AG04450 (cell line): ENCODE data around the gene C20orf204. TPM values are rescaled to one million over a fixed set of nuclear protein-coding genes. Genes with fewer than 3 reads are reported as not detected.

Experiments used
- CTCF ChIA-PET: fragments of 300-600, 350-600 bp; formaldehyde crosslinking; extraction: SDS; loops from one replicate; lab custom pipeline; 2022; ENCODE audit warnings: antibody characterized with exemption, inconsistent platforms; lab: Charles Lee
- POLR2A ChIA-PET: fragments of 350-600 bp; formaldehyde crosslinking; extraction: SDS; loops from one replicate; lab custom pipeline; 2021; ENCODE audit warnings: antibody characterized with exemption, inconsistent platforms; lab: Yijun Ruan, JAX
- DNase-seq: peaks from one replicate; pipeline ENCODE4 v3.0.0-alpha.2; 2011; ENCODE audit warnings: low read depth, low spot score
- H3K27ac ChIP-seq: one replicate; pipeline ENCODE4 v1.5.1; 2012; ENCODE audit warnings: low read depth, low read length, control low read depth
- H3K27me3 ChIP-seq: one replicate; pipeline ENCODE4 v1.6.0; 2012; ENCODE audit warnings: low read length; ENCODE audit not compliant: control insufficient read depth, insufficient read depth
- H3K4me3 ChIP-seq: 2 replicates; pipeline ENCODE4 v1.5.1; 2011; ENCODE audit warnings: mild to moderate bottlenecking, low read depth, low read length, control low read depth
- H3K9me3 ChIP-seq: 2 replicates; pipeline ENCODE4 v1.5.1; 2012; ENCODE audit warnings: low read length; ENCODE audit not compliant: control insufficient read depth, insufficient read depth
- CTCF ChIP-seq: IDR thresholded peaks from 2 replicates; pipeline ENCODE4 v1.5.1; 2011; ENCODE audit warnings: low read depth, low read length, control low read depth, inconsistent platforms
- polyA plus RNA-seq: library from polyadenylated mRNA; depleted of rRNA; stranded (reverse); fragments of >200 nt; gene quantifications from 2 replicates; pipeline ENCODE4 v1.2.3, GENCODE V29; 2011

C20orf204 gene
- polyA plus RNA-seq, 1 experiment: 0.01 TPM

- TF ChIP-seq CTCF: no peak
These were observed 7.8 kb downstream of the C20orf204 start for GRCh38 chr20:64043768-64044167.

GRCh38 chr20:64044484-64045247 is 8.7 kb downstream of the C20orf204 start:
- no peak overlapping the region for H3K27ac ChIP-seq
- ChIA-PET CTCF (no interaction called here), POLR2A (interaction anchor here (0.7 kb wide), 1 partner anchor 54 kb away, joined by 6 read pairs; no protein-coding TSS in a partner anchor)
- peaks cover 65% of the 10 kb centered on the region for H3K27me3 ChIP-seq
- no peaks in the 10 kb centered on the region; the same call in 1 of the 2 replicates for H3K9me3 ChIP-seq
- no peak for DNase-seq
- TF ChIP-seq CTCF: no peak
- no peak overlapping the region for H3K4me3 ChIP-seq

More at GRCh38 chr20:64043768-64044167, 7.8 kb downstream of the C20orf204 start:
- POLR2A ChIA-PET: interaction anchor here (0.7 kb wide), 1 partner anchor 54 kb away, joined by 6 read pairs; no protein-coding TSS in a partner anchor
- H3K27me3 ChIP-seq: peaks cover 72% of the 10 kb centered on the region
- H3K27ac ChIP-seq: no peak overlapping the region
- no peak overlapping the region for H3K4me3 ChIP-seq
- DNase-seq: no peak
- CTCF ChIA-PET: interaction anchor here (1.1 kb wide), 1 partner anchor 14 kb away, joined by 4 read pairs; no protein-coding TSS in a partner anchor
- no peaks in the 10 kb centered on the region; the same call in 1 of the 2 replicates for H3K9me3 ChIP-seq

GRCh38 chr20:64045346-64046011 is 9.5 kb downstream of the C20orf204 start:
- ChIA-PET POLR2A (no interaction called here), CTCF (no interaction called here)
- Histone ChIP-seq H3K27ac (no peak overlapping the region), H3K4me3 (no peak overlapping the region), H3K9me3 (no peaks in the 10 kb centered on the region; the same call in 1 of the 2 replicates), H3K27me3 (peaks cover 65% of the 10 kb centered on the region)
- no peak for TF ChIP-seq CTCF
- DNase-seq: no peak

- Histone ChIP-seq H3K27me3 (peaks cover 61% of the 10 kb centered on the region), H3K9me3 (no peaks in the 10 kb centered on the region; the same call in 1 of the 2 replicates), H3K27ac (no peak overlapping the region), H3K4me3 (no peak overlapping the region)
- ChIA-PET POLR2A (no interaction called here), CTCF (no interaction called here)
- no peak for DNase-seq
- no peak for TF ChIP-seq CTCF
These were observed 11.0 kb downstream of the C20orf204 start for GRCh38 chr20:64047046-64047389.

GRCh38 chr20:64047968-64048401 is 12.0 kb downstream of the C20orf204 start:
- POLR2A ChIA-PET: no interaction called here
- H3K4me3 ChIP-seq: no peak overlapping the region
- peaks cover 62% of the 10 kb centered on the region for H3K27me3 ChIP-seq
- DNase-seq: no peak
- no peaks in the 10 kb centered on the region; the same call in 1 of the 2 replicates for H3K9me3 ChIP-seq
- no peak overlapping the region for H3K27ac ChIP-seq
- CTCF ChIA-PET: no interaction called here
- no peak for TF ChIP-seq CTCF
